Measurements from ENCODE around the gene CCDC88B.
A peak's percentile ranks its signal among the peaks of the same experiment; 100 is the strongest.

Gene CCDC88B

DNA sequence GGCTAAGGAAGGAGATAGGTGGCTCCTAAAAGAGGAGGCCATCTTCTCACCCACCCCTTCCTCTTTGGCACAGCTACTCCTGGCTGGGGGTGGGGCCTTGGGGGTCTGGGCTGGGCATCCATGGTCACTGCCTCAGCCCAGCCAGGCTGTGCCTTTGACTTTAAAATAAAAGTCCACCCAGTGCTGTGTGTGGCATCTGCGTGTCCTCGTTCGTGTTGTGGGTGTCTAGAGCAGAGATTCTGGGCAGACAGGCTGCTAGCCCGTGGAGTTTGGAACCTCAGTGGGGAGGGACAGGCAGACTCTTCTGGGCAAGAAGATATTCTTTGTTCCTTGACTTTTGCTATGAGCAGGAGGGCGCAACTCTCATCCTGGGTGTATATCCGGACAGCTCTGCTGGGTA lies 32.0 kb downstream of the CCDC88B start:
- H3K27ac ChIP-seq (ENCODE audit: low read depth in 2 of 2, low read length in 2 of 2): no peak overlapping the region
- H3K4me3 ChIP-seq (ENCODE audit: low read length in 2 of 2): no peak overlapping the region
- no peak overlapping the region for H3K9ac ChIP-seq (ENCODE audit: low read depth in 1 of 2, low read length in 2 of 2)
- no peaks in the 10 kb centered on the region for H3K27me3 ChIP-seq (ENCODE audit: control insufficient read depth in 2 of 2, insufficient read depth in 2 of 2, low read length in 2 of 2)
- H3K36me3 ChIP-seq (ENCODE audit: control insufficient read depth in 2 of 2, insufficient read depth in 2 of 2, low read length in 2 of 2): peaks cover 9 to 10% of the 10 kb centered on the region in 2 donors
- H3K4me1 ChIP-seq (ENCODE audit: control insufficient read depth in 2 of 2, insufficient read depth in 2 of 2, low read length in 2 of 2): peaks cover 0 to 2% of the 10 kb centered on the region in 2 donors
- H3K9me3 ChIP-seq (ENCODE audit: control insufficient read depth in 2 of 2, low read length in 2 of 2): no peaks in the 10 kb centered on the region

DNA sequence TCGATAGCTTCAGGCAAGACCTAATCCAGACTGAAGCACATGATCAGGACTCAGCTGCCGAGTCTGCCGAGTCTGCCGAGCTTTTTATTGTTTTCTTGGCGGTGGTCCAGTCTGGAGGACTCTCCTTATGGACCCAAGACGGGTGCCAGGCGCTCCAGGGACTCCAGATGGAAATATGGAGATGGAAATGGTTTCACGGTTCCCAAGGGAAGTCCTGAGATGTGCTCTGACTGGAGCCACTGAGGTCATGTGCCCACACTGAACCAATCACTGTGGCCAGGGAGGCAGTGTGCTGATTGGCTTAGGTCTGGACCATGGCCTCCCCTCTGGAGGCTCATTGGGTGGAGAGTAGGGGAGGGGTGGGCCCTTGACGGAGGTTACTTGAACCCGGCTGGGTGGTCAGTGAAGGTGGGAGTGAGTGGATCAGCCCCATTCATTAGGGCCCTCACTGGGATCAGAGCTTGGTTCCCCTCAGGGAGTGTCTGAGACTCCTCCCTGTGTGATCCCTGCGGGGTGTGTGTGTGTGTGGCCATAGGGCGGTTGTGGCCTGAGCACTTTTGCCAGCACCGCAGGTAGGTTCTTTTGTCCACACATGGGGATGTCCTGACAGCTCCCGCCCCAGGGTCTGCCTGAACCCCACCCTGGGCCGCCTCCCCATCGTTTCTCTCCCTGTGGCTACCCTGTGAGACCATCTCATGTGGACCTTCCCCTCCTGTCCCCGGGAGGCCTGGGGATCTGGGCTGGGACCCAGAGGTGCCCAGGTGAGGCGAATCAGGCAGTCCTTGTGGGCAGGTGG lies 33.0 kb downstream of the CCDC88B start:
- peak overlapping the region in 1 of 2 donors; percentile 20 for H3K9ac ChIP-seq (ENCODE audit: low read depth in 1 of 2, low read length in 2 of 2)
- H3K4me3 ChIP-seq (ENCODE audit: low read length in 2 of 2): peak overlapping the region; percentile 33 to 59
- no peak overlapping the region for H3K27ac ChIP-seq (ENCODE audit: low read depth in 2 of 2, low read length in 2 of 2)
- peaks cover 0 to 2% of the 10 kb centered on the region in 2 donors for H3K4me1 ChIP-seq (ENCODE audit: control insufficient read depth in 2 of 2, insufficient read depth in 2 of 2, low read length in 2 of 2)
- H3K27me3 ChIP-seq (ENCODE audit: control insufficient read depth in 2 of 2, insufficient read depth in 2 of 2, low read length in 2 of 2): no peaks in the 10 kb centered on the region
- H3K9me3 ChIP-seq (ENCODE audit: control insufficient read depth in 2 of 2, low read length in 2 of 2): no peaks in the 10 kb centered on the region
- peaks cover 9 to 10% of the 10 kb centered on the region in 2 donors for H3K36me3 ChIP-seq (ENCODE audit: control insufficient read depth in 2 of 2, insufficient read depth in 2 of 2, low read length in 2 of 2)

DNA sequence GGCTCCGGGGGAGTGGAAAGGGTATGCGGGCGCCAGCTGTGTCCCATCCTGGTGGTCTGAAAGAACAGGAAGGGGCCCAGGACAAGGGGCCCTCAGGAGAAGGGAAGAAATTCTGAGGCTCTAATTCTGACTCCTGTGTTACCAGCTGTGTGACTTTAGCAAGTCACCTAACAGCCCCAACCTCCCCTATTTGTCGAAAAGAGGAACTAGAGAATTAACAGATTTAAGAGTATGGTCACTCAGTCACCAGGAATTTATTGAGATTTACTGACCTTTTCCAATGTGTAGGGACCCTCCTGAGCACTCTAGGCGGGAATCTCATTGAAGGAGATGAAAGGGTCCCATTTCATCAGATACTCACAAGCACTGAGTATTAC lies 33.6 kb downstream of the CCDC88B start:
- H3K4me3 ChIP-seq (ENCODE audit: low read length in 2 of 2): peak overlapping the region in 1 of 2 donors; percentile 59
- H3K4me1 ChIP-seq (ENCODE audit: control insufficient read depth in 2 of 2, insufficient read depth in 2 of 2, low read length in 2 of 2): peaks cover 0 to 2% of the 10 kb centered on the region in 2 donors
- H3K27me3 ChIP-seq (ENCODE audit: control insufficient read depth in 2 of 2, insufficient read depth in 2 of 2, low read length in 2 of 2): no peaks in the 10 kb centered on the region
- H3K9ac ChIP-seq (ENCODE audit: low read depth in 1 of 2, low read length in 2 of 2): peak overlapping the region in 1 of 2 donors; percentile 20
- H3K9me3 ChIP-seq (ENCODE audit: control insufficient read depth in 2 of 2, low read length in 2 of 2): no peaks in the 10 kb centered on the region
- H3K36me3 ChIP-seq (ENCODE audit: control insufficient read depth in 2 of 2, insufficient read depth in 2 of 2, low read length in 2 of 2): peaks cover 7 to 10% of the 10 kb centered on the region in 2 donors
- H3K27ac ChIP-seq (ENCODE audit: low read depth in 2 of 2, low read length in 2 of 2): no peak overlapping the region

DNA sequence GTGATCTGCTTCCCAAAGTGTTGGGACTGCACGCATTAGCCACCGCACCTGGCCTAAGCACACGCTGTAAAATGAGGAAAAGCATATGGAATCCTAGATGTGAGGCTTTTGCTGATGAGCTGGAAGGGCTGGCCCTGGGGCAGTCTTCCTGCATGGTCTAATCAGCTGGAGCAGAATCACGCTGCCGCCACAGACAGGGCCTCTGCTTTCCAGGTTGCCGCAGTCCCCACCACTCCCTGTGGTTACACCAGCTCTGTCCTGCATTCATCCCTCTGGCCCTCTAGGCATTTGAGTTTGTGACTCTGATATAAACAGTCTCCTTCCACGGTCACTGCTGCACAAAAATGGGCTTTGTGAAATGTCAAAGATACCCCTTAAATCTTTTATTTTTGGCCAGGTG lies 36.1 kb downstream of the CCDC88B start:
- no peak overlapping the region for H3K9ac ChIP-seq (ENCODE audit: low read depth in 1 of 2, low read length in 2 of 2)
- no peak overlapping the region for H3K27ac ChIP-seq (ENCODE audit: low read depth in 2 of 2, low read length in 2 of 2)

DNA sequence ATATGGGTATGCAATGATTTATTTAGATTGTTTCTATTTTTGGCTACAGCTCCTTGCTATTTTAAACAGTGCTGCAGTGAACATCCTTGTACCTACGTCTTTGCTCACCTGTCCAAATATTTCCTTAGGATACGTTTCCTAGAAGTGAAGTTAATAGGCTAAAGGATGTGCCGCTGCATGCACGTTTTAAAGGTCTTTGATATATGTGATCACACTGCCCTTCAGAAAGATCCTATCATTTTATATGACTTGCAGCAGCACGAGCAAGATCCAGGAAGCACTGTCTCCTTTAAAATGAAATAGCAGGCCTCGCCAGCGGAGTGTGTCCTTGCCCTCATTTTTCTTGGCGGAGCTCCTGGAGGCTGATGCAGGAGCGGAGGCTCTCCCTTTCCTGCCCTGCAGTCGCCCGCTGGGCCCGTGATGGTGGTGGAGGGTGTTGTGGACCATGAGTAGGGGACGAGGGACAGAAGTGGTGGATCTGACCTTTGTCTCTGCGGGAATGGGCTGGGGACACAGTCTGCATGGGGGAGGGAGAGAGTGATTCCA lies 38.4 kb downstream of the CCDC88B start:
- Histone ChIP-seq H3K9me3 (ENCODE audit: control insufficient read depth in 2 of 2, low read length in 2 of 2) (no peaks in the 10 kb centered on the region), H3K4me3 (ENCODE audit: low read length in 2 of 2) (no peak overlapping the region), H3K9ac (ENCODE audit: low read depth in 1 of 2, low read length in 2 of 2) (no peak overlapping the region), H3K4me1 (ENCODE audit: control insufficient read depth in 2 of 2, insufficient read depth in 2 of 2, low read length in 2 of 2) (peaks cover 0 to under 1% of the 10 kb centered on the region in 2 donors), H3K36me3 (ENCODE audit: control insufficient read depth in 2 of 2, insufficient read depth in 2 of 2, low read length in 2 of 2) (no peaks in the 10 kb centered on the region), H3K27ac (ENCODE audit: low read depth in 2 of 2, low read length in 2 of 2) (no peak overlapping the region), H3K27me3 (ENCODE audit: control insufficient read depth in 2 of 2, insufficient read depth in 2 of 2, low read length in 2 of 2) (no peaks in the 10 kb centered on the region)

More for the DNA sequence above, 36.1 kb downstream of the CCDC88B start:
- Histone ChIP-seq H3K9me3 (ENCODE audit: control insufficient read depth in 2 of 2, low read length in 2 of 2) (no peaks in the 10 kb centered on the region), H3K36me3 (ENCODE audit: control insufficient read depth in 2 of 2, insufficient read depth in 2 of 2, low read length in 2 of 2) (no peaks in the 10 kb centered on the region), H3K4me3 (ENCODE audit: low read length in 2 of 2) (no peak overlapping the region), H3K27me3 (ENCODE audit: control insufficient read depth in 2 of 2, insufficient read depth in 2 of 2, low read length in 2 of 2) (no peaks in the 10 kb centered on the region), H3K4me1 (ENCODE audit: control insufficient read depth in 2 of 2, insufficient read depth in 2 of 2, low read length in 2 of 2) (peaks cover 0 to 2% of the 10 kb centered on the region in 2 donors)

DNA sequence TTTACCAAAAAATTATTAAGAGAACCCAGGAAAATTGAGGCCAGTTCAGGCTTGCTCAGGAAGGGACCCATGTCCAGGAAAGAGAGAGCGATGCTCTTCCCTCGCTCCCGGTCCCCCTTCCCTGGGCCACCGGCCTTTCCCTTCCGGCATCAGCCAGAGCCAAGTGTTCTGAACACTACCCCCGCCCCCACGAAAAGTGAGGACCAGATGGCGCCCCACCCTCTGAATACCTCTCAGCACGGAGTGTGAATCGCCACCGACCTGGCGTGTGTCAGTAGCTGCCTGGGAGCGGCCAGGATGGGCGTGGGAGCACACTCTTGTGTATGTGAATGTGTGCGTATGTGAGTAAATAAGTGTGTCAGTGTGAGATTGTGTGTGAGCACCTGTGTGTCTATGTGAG lies 39.2 kb downstream of the CCDC88B start:
- Histone ChIP-seq H3K27ac (ENCODE audit: low read depth in 2 of 2, low read length in 2 of 2) (no peak overlapping the region), H3K9me3 (ENCODE audit: control insufficient read depth in 2 of 2, low read length in 2 of 2) (no peaks in the 10 kb centered on the region), H3K36me3 (ENCODE audit: control insufficient read depth in 2 of 2, insufficient read depth in 2 of 2, low read length in 2 of 2) (no peaks in the 10 kb centered on the region), H3K9ac (ENCODE audit: low read depth in 1 of 2, low read length in 2 of 2) (no peak overlapping the region), H3K4me3 (ENCODE audit: low read length in 2 of 2) (no peak overlapping the region), H3K27me3 (ENCODE audit: control insufficient read depth in 2 of 2, insufficient read depth in 2 of 2, low read length in 2 of 2) (no peaks in the 10 kb centered on the region), H3K4me1 (ENCODE audit: control insufficient read depth in 2 of 2, insufficient read depth in 2 of 2, low read length in 2 of 2) (no peaks in the 10 kb centered on the region)

DNA sequence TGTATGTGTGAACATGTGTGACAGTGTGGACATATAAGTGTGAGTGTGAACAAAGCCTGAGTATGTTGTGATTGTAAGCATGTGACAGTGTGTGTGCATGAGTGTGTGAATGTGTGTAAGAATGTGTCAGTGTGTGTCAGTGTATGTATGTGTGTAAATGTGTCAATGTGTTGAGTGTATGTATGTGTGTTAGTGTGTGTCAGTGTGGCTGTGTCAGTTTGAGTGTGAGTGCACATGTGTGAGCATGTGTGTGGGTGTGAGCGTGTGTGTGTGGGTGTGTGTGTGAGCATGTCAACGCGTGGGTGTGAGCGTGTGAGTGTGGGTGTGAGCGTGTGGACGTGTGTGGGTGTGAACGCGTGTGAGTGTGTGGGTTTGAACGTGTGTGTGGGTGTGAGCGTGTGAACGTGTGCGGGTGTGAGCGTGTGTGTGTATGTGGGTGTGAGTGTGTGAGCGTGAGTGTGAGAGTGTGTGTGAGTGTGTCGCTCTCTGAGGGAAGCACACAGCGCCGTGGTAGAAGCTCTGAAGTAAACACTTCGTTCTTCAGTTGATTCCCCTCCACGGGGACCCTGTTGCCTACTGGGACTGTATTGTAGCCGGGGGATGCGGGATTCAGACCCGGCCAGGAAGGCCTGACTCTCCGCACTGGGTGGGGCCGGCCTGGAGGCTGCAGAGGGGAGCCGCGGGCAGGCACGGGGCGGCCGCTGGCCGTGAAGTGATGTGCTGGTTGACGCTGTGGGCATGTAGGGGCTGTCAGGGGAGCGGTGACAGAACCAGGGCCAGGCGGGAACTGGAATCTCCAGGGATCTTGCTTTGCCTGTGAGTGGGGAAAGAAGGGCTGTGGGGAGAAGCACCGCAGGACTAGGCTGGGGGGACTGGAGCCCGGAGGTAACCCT lies 40.1 kb downstream of the CCDC88B start:
- no peak overlapping the region for H3K9ac ChIP-seq (ENCODE audit: low read depth in 1 of 2, low read length in 2 of 2)
- H3K27ac ChIP-seq (ENCODE audit: low read depth in 2 of 2, low read length in 2 of 2): no peak overlapping the region
- no peaks in the 10 kb centered on the region for H3K27me3 ChIP-seq (ENCODE audit: control insufficient read depth in 2 of 2, insufficient read depth in 2 of 2, low read length in 2 of 2)
- no peaks in the 10 kb centered on the region for H3K9me3 ChIP-seq (ENCODE audit: control insufficient read depth in 2 of 2, low read length in 2 of 2)
- H3K36me3 ChIP-seq (ENCODE audit: control insufficient read depth in 2 of 2, insufficient read depth in 2 of 2, low read length in 2 of 2): no peaks in the 10 kb centered on the region
- no peak overlapping the region for H3K4me3 ChIP-seq (ENCODE audit: low read length in 2 of 2)
- no peaks in the 10 kb centered on the region for H3K4me1 ChIP-seq (ENCODE audit: control insufficient read depth in 2 of 2, insufficient read depth in 2 of 2, low read length in 2 of 2)

DNA sequence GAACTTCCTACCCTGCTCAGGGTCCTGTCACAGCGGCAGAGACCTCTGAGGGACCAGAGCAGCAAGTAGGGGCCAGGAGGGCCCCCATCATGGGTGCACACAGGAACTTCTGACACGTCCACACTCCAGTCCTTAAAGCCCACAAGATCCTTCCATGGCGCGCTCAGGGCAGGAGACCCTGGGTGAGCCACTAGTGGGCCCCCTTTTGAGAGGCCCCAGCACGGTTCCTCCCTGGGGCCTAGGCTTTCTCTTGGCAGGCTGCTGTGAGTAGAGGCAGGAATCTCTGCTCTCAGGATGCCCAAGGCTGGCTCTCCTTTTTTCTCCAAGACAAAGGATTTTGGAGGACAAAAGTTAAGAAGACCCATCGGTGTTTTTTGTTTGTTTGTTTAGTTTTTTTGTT lies 41.3 kb downstream of the CCDC88B start:
- H3K4me3 ChIP-seq (ENCODE audit: low read length in 2 of 2): no peak overlapping the region
- H3K27ac ChIP-seq (ENCODE audit: low read depth in 2 of 2, low read length in 2 of 2): no peak overlapping the region
- no peak overlapping the region for H3K9ac ChIP-seq (ENCODE audit: low read depth in 1 of 2, low read length in 2 of 2)
- H3K9me3 ChIP-seq (ENCODE audit: control insufficient read depth in 2 of 2, low read length in 2 of 2): no peaks in the 10 kb centered on the region
- no peaks in the 10 kb centered on the region for H3K4me1 ChIP-seq (ENCODE audit: control insufficient read depth in 2 of 2, insufficient read depth in 2 of 2, low read length in 2 of 2)
- no peaks in the 10 kb centered on the region for H3K27me3 ChIP-seq (ENCODE audit: control insufficient read depth in 2 of 2, insufficient read depth in 2 of 2, low read length in 2 of 2)
- no peaks in the 10 kb centered on the region for H3K36me3 ChIP-seq (ENCODE audit: control insufficient read depth in 2 of 2, insufficient read depth in 2 of 2, low read length in 2 of 2)

DNA sequence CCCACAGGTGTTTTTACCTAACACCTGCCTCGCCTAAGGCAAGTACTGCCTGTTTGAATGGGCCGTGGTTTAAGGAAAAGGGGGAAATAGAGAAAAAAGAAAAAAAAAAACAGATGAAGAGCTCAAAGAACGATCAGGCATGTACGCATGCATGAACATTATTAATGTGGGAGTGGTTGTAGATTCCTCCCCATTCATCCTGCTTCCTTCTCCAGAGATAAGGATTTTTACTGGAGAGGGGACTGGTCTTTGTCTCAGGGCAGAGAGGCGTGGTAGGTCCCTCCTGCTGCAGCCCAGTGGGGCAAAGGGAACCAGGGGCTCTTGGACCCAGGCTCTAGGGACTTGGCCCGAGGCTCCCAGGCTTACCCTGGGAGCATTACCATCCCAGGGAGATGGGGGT lies 42.0 kb downstream of the CCDC88B start:
- H3K27me3 ChIP-seq (ENCODE audit: control insufficient read depth in 2 of 2, insufficient read depth in 2 of 2, low read length in 2 of 2): no peaks in the 10 kb centered on the region
- no peaks in the 10 kb centered on the region for H3K36me3 ChIP-seq (ENCODE audit: control insufficient read depth in 2 of 2, insufficient read depth in 2 of 2, low read length in 2 of 2)
- H3K9me3 ChIP-seq (ENCODE audit: control insufficient read depth in 2 of 2, low read length in 2 of 2): no peaks in the 10 kb centered on the region

DNA sequence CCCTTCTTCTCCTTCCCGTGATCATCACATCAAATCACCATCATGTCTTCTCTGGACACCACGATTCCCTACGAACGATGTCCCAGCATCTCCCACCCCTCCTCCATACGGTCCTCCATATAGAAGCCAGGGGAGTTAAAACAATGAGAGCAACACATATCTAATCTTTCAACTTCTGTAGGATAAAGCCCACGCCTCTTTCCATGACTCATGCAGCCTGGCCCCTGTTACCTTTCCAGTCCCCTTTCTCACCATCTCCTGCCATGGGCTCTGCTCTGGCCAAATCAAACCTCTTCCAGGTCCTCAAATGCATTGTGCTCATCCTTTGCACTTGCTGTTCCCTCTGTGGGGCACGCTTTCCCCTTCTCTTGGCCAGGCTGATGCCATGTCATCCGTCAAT lies 42.6 kb downstream of the CCDC88B start:
- Histone ChIP-seq H3K4me3 (ENCODE audit: low read length in 2 of 2) (no peak overlapping the region), H3K4me1 (ENCODE audit: control insufficient read depth in 2 of 2, insufficient read depth in 2 of 2, low read length in 2 of 2) (no peaks in the 10 kb centered on the region), H3K27me3 (ENCODE audit: control insufficient read depth in 2 of 2, insufficient read depth in 2 of 2, low read length in 2 of 2) (no peaks in the 10 kb centered on the region), H3K9me3 (ENCODE audit: control insufficient read depth in 2 of 2, low read length in 2 of 2) (no peaks in the 10 kb centered on the region), H3K36me3 (ENCODE audit: control insufficient read depth in 2 of 2, insufficient read depth in 2 of 2, low read length in 2 of 2) (no peaks in the 10 kb centered on the region), H3K27ac (ENCODE audit: low read depth in 2 of 2, low read length in 2 of 2) (no peak overlapping the region), H3K9ac (ENCODE audit: low read depth in 1 of 2, low read length in 2 of 2) (no peak overlapping the region)

More for the DNA sequence above, 42.0 kb downstream of the CCDC88B start:
- Histone ChIP-seq H3K4me3 (ENCODE audit: low read length in 2 of 2) (no peak overlapping the region), H3K4me1 (ENCODE audit: control insufficient read depth in 2 of 2, insufficient read depth in 2 of 2, low read length in 2 of 2) (no peaks in the 10 kb centered on the region), H3K27ac (ENCODE audit: low read depth in 2 of 2, low read length in 2 of 2) (no peak overlapping the region), H3K9ac (ENCODE audit: low read depth in 1 of 2, low read length in 2 of 2) (no peak overlapping the region)

All from mucosa of rectum (tissue), 2 donors.